ENCODE data around the gene TLR4.

DNA sequence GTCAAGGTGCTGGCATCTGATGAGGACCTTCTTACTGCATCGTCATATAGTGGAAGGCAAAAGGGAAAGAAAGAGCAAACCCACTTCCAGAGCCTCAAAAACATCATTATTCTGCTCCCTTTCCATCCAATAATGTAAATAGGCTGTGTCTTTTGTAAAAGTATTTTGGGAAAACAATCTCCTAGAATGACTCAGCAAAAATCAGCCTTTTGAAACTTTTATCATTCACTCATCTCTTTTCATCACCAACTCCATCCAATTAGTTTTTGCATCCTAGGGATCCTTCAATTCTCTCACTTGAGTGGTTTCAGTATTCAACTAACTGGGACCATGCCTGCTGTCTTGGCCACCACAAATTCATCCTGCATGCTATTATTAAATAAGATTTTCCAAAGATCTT is 39.8 kb upstream of the TLR4 start:
- TF ChIP-seq CTCF (IDR thresholded peaks at IDR 0.05) (no peak), POLR2A (IDR thresholded peaks at IDR 0.05) (no peak)
